ENCODE data around the gene EHMT1. TPM values are rescaled to one million over a fixed set of nuclear protein-coding genes. Genes with fewer than 3 reads are reported as not detected.
"Not testable (repeated sequence)": the region's sequence is repeated elsewhere in the genome, so short reads cannot be mapped to it uniquely, and the experiment has no call there.

Gene EHMT1
- polyA plus RNA-seq, 1 of the 3 experiments (the other 2 are of a cell fraction): 39.5 TPM

DNA sequence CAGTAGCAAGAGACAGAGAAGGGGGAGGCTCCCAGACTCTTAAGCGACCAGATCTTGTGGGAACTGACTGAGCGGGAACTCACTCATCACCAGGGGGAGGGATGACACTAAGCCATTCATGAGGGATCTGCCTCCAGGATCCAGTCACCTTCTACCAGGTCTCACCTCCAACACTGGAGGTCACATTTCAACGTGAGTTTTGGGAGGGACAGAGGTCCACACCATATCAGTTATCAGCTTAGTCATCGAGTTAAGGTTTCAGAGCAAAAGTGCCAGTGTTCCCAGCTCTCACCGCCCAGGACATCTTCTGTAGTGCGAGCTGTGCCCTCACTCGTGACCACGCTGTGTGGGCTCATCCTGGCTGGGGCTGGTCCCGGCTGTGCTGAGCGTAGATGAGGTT, 160.1 kb downstream of the EHMT1 start:
- H3K4me2 ChIP-seq: no peak overlapping the region
- H3K79me2 ChIP-seq (ENCODE audit: insufficient read depth): no peaks in the 10 kb centered on the region
- H3K27ac ChIP-seq (ENCODE audit: low read depth in 2 of 2, low read length in 1 of 2): no peak overlapping the region
- WGBS (ENCODE audit: low lambda C conversion rate): 84% methylated on average over 4 of the region's 10 CpGs
- TF ChIP-seq POLR2AphosphoS5 (IDR thresholded peaks at IDR 0.05; ENCODE audit: low read depth, low read length) (no peak), RXRA (IDR thresholded peaks at IDR 0.05; ENCODE audit: borderline replicate concordance, low read depth) (no peak), RAD21 (IDR thresholded peaks at IDR 0.05; ENCODE audit: low read length) (no peak)
- TF ChIP-seq, protein P1, sequence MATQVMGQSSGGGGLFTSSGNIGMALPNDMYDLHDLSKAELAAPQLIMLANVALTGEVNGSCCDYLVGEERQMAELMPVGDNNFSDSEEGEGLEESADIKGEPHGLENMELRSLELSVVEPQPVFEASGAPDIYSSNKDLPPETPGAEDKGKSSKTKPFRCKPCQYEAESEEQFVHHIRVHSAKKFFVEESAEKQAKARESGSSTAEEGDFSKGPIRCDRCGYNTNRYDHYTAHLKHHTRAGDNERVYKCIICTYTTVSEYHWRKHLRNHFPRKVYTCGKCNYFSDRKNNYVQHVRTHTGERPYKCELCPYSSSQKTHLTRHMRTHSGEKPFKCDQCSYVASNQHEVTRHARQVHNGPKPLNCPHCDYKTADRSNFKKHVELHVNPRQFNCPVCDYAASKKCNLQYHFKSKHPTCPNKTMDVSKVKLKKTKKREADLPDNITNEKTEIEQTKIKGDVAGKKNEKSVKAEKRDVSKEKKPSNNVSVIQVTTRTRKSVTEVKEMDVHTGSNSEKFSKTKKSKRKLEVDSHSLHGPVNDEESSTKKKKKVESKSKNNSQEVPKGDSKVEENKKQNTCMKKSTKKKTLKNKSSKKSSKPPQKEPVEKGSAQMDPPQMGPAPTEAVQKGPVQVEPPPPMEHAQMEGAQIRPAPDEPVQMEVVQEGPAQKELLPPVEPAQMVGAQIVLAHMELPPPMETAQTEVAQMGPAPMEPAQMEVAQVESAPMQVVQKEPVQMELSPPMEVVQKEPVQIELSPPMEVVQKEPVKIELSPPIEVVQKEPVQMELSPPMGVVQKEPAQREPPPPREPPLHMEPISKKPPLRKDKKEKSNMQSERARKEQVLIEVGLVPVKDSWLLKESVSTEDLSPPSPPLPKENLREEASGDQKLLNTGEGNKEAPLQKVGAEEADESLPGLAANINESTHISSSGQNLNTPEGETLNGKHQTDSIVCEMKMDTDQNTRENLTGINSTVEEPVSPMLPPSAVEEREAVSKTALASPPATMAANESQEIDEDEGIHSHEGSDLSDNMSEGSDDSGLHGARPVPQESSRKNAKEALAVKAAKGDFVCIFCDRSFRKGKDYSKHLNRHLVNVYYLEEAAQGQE (IDR thresholded peaks at IDR 0.05; ENCODE audit: low read depth, low read length): no peak
- TF ChIP-seq, protein P2, sequence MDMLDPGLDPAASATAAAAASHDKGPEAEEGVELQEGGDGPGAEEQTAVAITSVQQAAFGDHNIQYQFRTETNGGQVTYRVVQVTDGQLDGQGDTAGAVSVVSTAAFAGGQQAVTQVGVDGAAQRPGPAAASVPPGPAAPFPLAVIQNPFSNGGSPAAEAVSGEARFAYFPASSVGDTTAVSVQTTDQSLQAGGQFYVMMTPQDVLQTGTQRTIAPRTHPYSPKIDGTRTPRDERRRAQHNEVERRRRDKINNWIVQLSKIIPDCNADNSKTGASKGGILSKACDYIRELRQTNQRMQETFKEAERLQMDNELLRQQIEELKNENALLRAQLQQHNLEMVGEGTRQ (IDR thresholded peaks at IDR 0.05; ENCODE audit: borderline replicate concordance, low read depth, low read length): no peak
- no peak overlapping the region for H3K9ac ChIP-seq
- H4K20me1 ChIP-seq (ENCODE audit: insufficient read depth): no peaks in the 10 kb centered on the region
- no peaks in the 10 kb centered on the region for H3K9me3 ChIP-seq
- no peak overlapping the region for H2AFZ ChIP-seq (ENCODE audit: low read depth)
- H3K9me2 ChIP-seq: no peaks in the 10 kb centered on the region
- peaks cover 35 to 78% of the 10 kb centered on the region in 2 experiments for H3K36me3 ChIP-seq (replicated peaks in 1 of 2; ENCODE audit: control insufficient read depth in 1 of 2, insufficient read depth in 2 of 2, low read length in 1 of 2)
- H3K4me1 ChIP-seq (ENCODE audit: control insufficient read depth in 1 of 2, insufficient read depth in 2 of 2, low read depth in 1 of 2, low read length in 1 of 2): no peaks in the 10 kb centered on the region
- H3K4me3 ChIP-seq (ENCODE audit: low read depth in 2 of 2, low read length in 1 of 2): no peak overlapping the region
- no peaks in the 10 kb centered on the region for H3K27me3 ChIP-seq (ENCODE audit: insufficient read depth)
- no peak for DNase-seq
- H3F3A ChIP-seq (replicated peaks; ENCODE audit: insufficient read depth): no peaks in the 10 kb centered on the region
- ChIA-PET CTCF (no interaction called here), POLR2A (no interaction called here)

DNA sequence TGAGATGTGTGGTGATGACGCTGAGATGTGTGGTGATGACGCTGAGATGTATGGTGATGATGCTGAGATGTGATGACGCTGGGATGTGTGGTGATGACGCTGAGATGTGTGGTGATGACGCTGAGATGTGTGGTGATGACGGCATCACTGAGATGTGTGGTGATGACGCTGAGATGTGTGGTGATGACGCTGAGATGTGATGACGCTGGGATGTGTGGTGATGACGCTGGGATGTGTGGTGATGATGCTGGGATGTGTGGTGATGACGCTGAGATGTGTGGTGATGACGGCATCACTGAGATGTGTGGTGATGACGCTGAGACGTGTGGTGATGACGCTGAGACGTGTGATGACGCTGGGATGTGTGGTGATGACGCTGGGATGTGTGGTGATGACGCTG, 161.2 kb downstream of the EHMT1 start:
- POLR2A ChIA-PET; H3F3A ChIP-seq (replicated peaks; ENCODE audit: insufficient read depth); H3K4me1 ChIP-seq (ENCODE audit: control insufficient read depth in 1 of 2, insufficient read depth in 2 of 2, low read depth in 1 of 2, low read length in 1 of 2); DNase-seq; H3K79me2 ChIP-seq (ENCODE audit: insufficient read depth); H3K4me2 ChIP-seq; H3K9me3 ChIP-seq; CTCF ChIA-PET; H3K4me3 ChIP-seq (ENCODE audit: low read depth in 2 of 2, low read length in 1 of 2); H4K20me1 ChIP-seq (ENCODE audit: insufficient read depth); H3K9ac ChIP-seq; H3K27ac ChIP-seq (ENCODE audit: low read depth in 2 of 2, low read length in 1 of 2); H3K27me3 ChIP-seq (ENCODE audit: insufficient read depth); H2AFZ ChIP-seq (ENCODE audit: low read depth); H3K9me2 ChIP-seq: not testable (repeated sequence)
- H3K36me3 ChIP-seq (replicated peaks in 1 of 2; ENCODE audit: control insufficient read depth in 1 of 2, insufficient read depth in 2 of 2, low read length in 1 of 2): peaks cover 41 to 77% of the 10 kb centered on the region in 2 experiments
- 98% methylated on average over 19 of the region's 19 CpGs for WGBS (ENCODE audit: low lambda C conversion rate)

DNA sequence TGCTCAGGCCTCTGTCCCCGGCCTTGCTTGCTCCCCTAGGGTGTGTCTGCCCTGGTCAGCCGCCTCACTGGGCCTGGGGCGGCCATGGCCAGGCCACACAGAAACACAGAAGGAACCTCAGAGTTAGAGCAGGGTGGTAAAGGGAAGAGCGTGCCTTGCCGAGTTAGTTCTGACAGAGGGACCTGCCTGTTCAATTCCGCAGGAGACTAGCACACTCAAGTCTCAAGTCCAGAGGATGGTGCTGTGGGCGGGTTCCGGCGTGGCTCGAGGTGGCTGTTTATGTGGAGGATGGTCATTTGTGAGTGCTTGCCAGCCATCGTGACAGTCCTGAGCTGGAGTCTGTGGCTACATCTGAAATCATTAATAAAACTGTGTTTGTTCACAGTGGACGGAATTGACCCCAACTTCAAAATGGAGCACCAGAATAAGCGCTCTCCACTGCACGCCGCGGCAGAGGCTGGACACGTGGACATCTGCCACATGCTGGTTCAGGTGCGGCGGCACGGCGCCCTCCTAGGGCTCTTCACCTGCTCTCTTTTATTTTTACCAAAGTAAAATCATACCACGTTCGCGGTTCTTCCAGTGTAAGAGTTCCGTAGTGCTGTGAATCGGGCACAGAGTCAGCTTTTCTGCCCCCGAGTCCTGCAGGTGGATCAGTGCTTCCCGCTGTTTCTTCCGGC, 163.2 kb downstream of the EHMT1 start:
- 0 out of 2 replicates have a peak, but pooled peaks cover 5% of the 10 kb centered on the region for H3K79me2 ChIP-seq (ENCODE audit: insufficient read depth)
- WGBS (ENCODE audit: low lambda C conversion rate): 97% methylated on average over 29 of the region's 29 CpGs
- H3K36me3 ChIP-seq (replicated peaks in 1 of 2; ENCODE audit: control insufficient read depth in 1 of 2, insufficient read depth in 2 of 2, low read length in 1 of 2): peaks cover 31 to 76% of the 10 kb centered on the region in 2 experiments
- H3K4me2 ChIP-seq: no peak overlapping the region
- H3K9me3 ChIP-seq: no peaks in the 10 kb centered on the region
- H3F3A ChIP-seq (replicated peaks; ENCODE audit: insufficient read depth): no peaks in the 10 kb centered on the region
- no peak for DNase-seq
- ChIA-PET CTCF (no interaction called here), POLR2A (no interaction called here)
- no peaks in the 10 kb centered on the region for H3K9me2 ChIP-seq
- no peaks in the 10 kb centered on the region for H3K4me1 ChIP-seq (ENCODE audit: control insufficient read depth in 1 of 2, insufficient read depth in 2 of 2, low read depth in 1 of 2, low read length in 1 of 2)
- no peak overlapping the region for H3K9ac ChIP-seq
- TF ChIP-seq, protein P3, sequence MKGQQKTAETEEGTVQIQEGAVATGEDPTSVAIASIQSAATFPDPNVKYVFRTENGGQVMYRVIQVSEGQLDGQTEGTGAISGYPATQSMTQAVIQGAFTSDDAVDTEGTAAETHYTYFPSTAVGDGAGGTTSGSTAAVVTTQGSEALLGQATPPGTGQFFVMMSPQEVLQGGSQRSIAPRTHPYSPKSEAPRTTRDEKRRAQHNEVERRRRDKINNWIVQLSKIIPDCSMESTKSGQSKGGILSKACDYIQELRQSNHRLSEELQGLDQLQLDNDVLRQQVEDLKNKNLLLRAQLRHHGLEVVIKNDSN (IDR thresholded peaks at IDR 0.05; ENCODE audit: borderline replicate concordance, low read depth): no peak
- no peak overlapping the region for H3K4me3 ChIP-seq (ENCODE audit: low read depth in 2 of 2, low read length in 1 of 2)
- no peak overlapping the region for H2AFZ ChIP-seq (ENCODE audit: low read depth)
- H3K27ac ChIP-seq (ENCODE audit: low read depth in 2 of 2, low read length in 1 of 2): no peak overlapping the region
- H4K20me1 ChIP-seq (ENCODE audit: insufficient read depth): 0 out of 2 replicates have a peak, but pooled peaks cover 6% of the 10 kb centered on the region
- no peaks in the 10 kb centered on the region for H3K27me3 ChIP-seq (ENCODE audit: insufficient read depth)
